GM21717 (cell line): ENCODE results near the gene CNPY2.

Experiments
- ATAC-seq: cut with Tn5 transposase; IDR thresholded peaks from one replicate; pipeline ENCODE4 v1.9.1; 2021; ENCODE audit warnings: mild to moderate bottlenecking, moderate library complexity; ENCODE audit not compliant: unreplicated experiment

Gene CNPY2

DNA sequence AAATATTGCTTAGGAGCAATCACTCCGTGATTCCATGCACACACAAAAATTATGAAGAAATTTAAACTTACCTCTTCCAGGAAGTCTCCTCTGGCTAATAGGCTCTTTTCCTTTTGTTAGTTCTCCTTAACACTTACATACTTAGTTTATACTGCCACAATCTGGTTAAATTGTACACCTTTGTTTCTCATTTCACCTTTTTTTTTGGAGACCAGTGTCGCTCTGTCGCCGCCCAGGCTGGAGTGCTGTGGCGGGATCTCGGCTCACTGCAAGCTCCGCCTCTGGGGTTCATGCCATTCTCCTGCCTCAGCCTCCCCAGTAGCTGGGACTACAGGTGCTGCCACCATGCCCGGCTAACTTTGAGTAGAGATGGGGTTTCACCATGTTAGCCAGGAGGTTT is 55.4 kb downstream of the CNPY2 start:
- ATAC-seq = no peak
